Measurements from ENCODE around the gene STT3A. TPM values are rescaled to one million over a fixed set of nuclear protein-coding genes. Genes with fewer than 3 reads are reported as not detected.

STT3A gene
- total RNA-seq, 2 experiments from 2014 or later, result 35.1 to 38.6 TPM

DNA sequence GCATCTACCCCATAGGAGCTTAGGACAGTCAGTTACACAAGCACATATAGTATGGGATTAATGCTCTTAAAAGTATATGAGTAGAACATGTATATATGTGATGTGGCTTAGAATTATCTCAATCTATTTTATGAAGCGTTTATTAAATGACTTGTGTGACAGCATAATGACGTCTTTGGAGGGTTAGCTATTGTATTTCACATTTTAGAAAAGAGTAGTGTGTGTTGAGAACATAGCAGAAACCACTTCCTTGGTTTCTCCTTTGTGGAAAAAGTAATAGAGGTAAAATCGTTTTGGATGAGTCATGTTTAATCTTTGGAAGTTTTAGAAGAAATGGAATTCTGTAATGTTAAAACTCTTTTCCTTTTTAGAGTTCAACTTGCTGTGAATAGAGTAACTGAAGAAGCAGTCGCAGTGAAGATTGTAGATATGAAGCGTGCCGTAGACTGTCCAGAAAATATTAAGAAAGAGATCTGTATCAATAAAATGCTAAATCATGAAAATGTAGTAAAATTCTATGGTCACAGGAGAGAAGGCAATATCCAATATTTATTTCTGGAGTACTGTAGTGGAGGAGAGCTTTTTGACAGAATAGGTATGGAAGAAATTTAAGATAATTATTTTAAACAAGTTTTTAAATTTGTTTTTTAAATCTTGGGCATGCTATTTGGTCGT is 34.7 kb downstream of the STT3A start:
- H3K27ac Mint-ChIP-seq, result peak overlapping the region; percentile 66
- peak overlapping the region; percentile 100 for H3K4me3 Mint-ChIP-seq
- H3K9me3 ChIP-seq (ENCODE audit: control insufficient read depth in 1 of 2, insufficient read depth in 1 of 2, low read length in 2 of 2), result no peaks in the 10 kb centered on the region
- TF ChIP-seq, protein P1, sequence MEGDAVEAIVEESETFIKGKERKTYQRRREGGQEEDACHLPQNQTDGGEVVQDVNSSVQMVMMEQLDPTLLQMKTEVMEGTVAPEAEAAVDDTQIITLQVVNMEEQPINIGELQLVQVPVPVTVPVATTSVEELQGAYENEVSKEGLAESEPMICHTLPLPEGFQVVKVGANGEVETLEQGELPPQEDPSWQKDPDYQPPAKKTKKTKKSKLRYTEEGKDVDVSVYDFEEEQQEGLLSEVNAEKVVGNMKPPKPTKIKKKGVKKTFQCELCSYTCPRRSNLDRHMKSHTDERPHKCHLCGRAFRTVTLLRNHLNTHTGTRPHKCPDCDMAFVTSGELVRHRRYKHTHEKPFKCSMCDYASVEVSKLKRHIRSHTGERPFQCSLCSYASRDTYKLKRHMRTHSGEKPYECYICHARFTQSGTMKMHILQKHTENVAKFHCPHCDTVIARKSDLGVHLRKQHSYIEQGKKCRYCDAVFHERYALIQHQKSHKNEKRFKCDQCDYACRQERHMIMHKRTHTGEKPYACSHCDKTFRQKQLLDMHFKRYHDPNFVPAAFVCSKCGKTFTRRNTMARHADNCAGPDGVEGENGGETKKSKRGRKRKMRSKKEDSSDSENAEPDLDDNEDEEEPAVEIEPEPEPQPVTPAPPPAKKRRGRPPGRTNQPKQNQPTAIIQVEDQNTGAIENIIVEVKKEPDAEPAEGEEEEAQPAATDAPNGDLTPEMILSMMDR (IDR thresholded peaks at IDR 0.05), result no peak
- ATAC-seq (ENCODE audit: poor library complexity) (no peak), DNase-seq (no peak)
- no peaks in the 10 kb centered on the region for H3K27me3 Mint-ChIP-seq
- H3K4me3 ChIP-seq (ENCODE audit: low read length), result no peak overlapping the region
- intact Hi-C loops (cut with DNase I, micrococcal nuclease), result loop anchor here (5.0 to 10.0 kb wide), 8 partner anchors 245 to 657 kb away; partner anchors contain the start of genes CDON (in 1 of the 2), DDX25 (in 1 of the 2), FAM118B (in 1 of the 2) and HYLS1 (in 1 of the 2)
- H3K27ac ChIP-seq (ENCODE audit: low read depth in 1 of 2, low read length in 2 of 2), result no peak overlapping the region
- H3K4me1 ChIP-seq (ENCODE audit: insufficient read depth, low read length), result peaks cover 19% of the 10 kb centered on the region
- peaks cover 22% of the 10 kb centered on the region for H3K4me1 Mint-ChIP-seq (ENCODE audit: low read depth)
- ChIA-PET CTCF (no interaction called here), POLR2A (interaction anchor here (0.6 to 5.3 kb wide), 2 partner anchors 35 to 57 kb away, joined by 3 to 61 read pairs; partner anchors contain the start of gene STT3A)
- H3K36me3 ChIP-seq (ENCODE audit: insufficient read depth, low read length), result no peaks in the 10 kb centered on the region
- no peaks in the 10 kb centered on the region for H3K9me3 Mint-ChIP-seq
- peaks cover 14% of the 10 kb centered on the region for H3K36me3 Mint-ChIP-seq (ENCODE audit: low read depth)
- no peaks in the 10 kb centered on the region for H3K27me3 ChIP-seq (ENCODE audit: control insufficient read depth in 1 of 2, insufficient read depth in 2 of 2, low read length in 2 of 2)

DNA sequence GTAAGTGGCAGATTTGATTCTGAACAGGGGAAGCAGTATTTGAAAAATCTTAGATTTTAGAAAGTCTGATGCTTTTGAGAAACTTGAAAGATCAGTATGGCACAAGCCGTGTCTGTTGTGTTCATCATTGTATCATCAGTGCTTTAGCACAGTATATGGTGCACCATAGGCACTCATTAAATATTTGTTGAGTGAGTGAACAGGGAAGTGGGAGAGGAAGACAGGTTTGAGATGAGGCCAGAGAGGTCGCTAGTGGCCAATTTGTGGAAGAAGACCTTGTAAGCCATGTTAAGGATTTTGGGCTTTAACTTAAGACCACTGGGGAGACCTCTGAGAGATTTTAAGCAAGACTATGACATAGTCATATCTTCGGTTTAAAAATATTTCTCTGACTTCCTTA is 45.2 kb downstream of the STT3A start:
- Mint-ChIP-seq H3K27me3 (no peaks in the 10 kb centered on the region), H3K36me3 (ENCODE audit: low read depth) (no peaks in the 10 kb centered on the region), H3K27ac (no peak overlapping the region), H3K4me1 (ENCODE audit: low read depth) (no peaks in the 10 kb centered on the region), H3K9me3 (no peaks in the 10 kb centered on the region), H3K4me3 (no peak overlapping the region)
- intact Hi-C loops (cut with DNase I, micrococcal nuclease), result no loop called here
- TF ChIP-seq, protein P1 (IDR thresholded peaks at IDR 0.05), result no peak
- Histone ChIP-seq H3K4me1 (ENCODE audit: insufficient read depth, low read length) (no peaks in the 10 kb centered on the region), H3K9me3 (ENCODE audit: control insufficient read depth in 1 of 2, insufficient read depth in 1 of 2, low read length in 2 of 2) (no peaks in the 10 kb centered on the region), H3K27me3 (ENCODE audit: control insufficient read depth in 1 of 2, insufficient read depth in 2 of 2, low read length in 2 of 2) (no peaks in the 10 kb centered on the region), H3K27ac (ENCODE audit: low read depth in 1 of 2, low read length in 2 of 2) (no peak overlapping the region), H3K4me3 (ENCODE audit: low read length) (no peak overlapping the region), H3K36me3 (ENCODE audit: insufficient read depth, low read length) (no peaks in the 10 kb centered on the region)
- ATAC-seq (ENCODE audit: poor library complexity), result no peak
- ChIA-PET POLR2A (interaction anchor here (0.7 kb wide), 1 partner anchor 13 kb away, joined by 3 read pairs; the partner anchor contains the start of gene CHEK1), CTCF (no interaction called here)
- DNase-seq, result no peak

DNA sequence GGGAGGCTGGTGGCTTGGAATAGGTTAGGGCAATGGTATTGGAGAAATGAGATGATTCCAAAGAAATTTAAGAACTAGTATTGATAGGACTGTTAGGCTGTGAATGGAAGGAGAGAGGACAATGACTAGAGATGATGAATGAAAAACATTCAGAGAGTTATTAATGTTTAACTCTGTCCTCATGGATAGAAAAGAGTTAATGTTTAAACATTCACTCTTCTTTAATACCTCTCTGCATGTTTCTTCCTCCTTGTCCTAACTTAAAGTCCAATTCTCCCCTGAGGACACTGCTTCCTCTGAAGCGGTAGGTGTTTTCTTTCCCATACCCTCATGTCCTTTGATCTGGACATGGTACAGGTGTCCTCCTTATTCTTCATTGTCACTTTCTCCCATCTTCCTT is 45.7 kb downstream of the STT3A start:
- no peaks in the 10 kb centered on the region for H3K4me1 Mint-ChIP-seq (ENCODE audit: low read depth)

More for the DNA sequence above, 45.7 kb downstream of the STT3A start:
- TF ChIP-seq, protein P1 (IDR thresholded peaks at IDR 0.05), result no peak
- intact Hi-C loops (cut with DNase I, micrococcal nuclease), result no loop called here
- Histone ChIP-seq H3K36me3 (ENCODE audit: insufficient read depth, low read length) (no peaks in the 10 kb centered on the region), H3K4me1 (ENCODE audit: insufficient read depth, low read length) (no peaks in the 10 kb centered on the region), H3K27ac (ENCODE audit: low read depth in 1 of 2, low read length in 2 of 2) (no peak overlapping the region), H3K9me3 (ENCODE audit: control insufficient read depth in 1 of 2, insufficient read depth in 1 of 2, low read length in 2 of 2) (no peaks in the 10 kb centered on the region), H3K4me3 (ENCODE audit: low read length) (no peak overlapping the region), H3K27me3 (ENCODE audit: control insufficient read depth in 1 of 2, insufficient read depth in 2 of 2, low read length in 2 of 2) (no peaks in the 10 kb centered on the region)
- no peaks in the 10 kb centered on the region for H3K27me3 Mint-ChIP-seq
- no peaks in the 10 kb centered on the region for H3K9me3 Mint-ChIP-seq
- ATAC-seq (ENCODE audit: poor library complexity) (no peak), DNase-seq (no peak)
- CTCF ChIA-PET, result no interaction called here
- no peaks in the 10 kb centered on the region for H3K36me3 Mint-ChIP-seq (ENCODE audit: low read depth)
- POLR2A ChIA-PET, result interaction anchor here (0.7 kb wide), 1 partner anchor 13 kb away, joined by 3 read pairs; the partner anchor contains the start of gene CHEK1
- H3K27ac Mint-ChIP-seq, result no peak overlapping the region
- H3K4me3 Mint-ChIP-seq, result no peak overlapping the region
